ENCODE data around the gene SDR42E2.

DNA sequence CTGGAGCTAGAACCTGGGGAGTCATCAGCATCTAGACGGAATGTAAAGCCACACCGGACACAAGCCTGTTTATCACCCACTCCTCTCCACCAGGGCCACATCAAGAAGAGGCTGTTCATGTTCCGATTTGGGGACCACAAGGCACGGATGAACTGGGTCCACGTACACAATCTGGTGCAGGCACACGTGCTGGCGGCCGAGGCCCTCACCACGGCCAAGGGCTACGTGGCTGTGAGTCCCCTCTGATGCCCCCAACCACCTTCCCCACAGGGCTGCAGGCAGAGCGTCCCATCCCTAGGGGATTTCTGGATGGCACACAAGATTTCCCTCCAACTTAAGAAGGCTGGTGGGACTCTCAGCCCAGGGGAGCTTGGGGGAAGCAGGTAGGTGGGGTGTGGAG, 19.1 kb downstream of the SDR42E2 start:
- TF ChIP-seq EP300 (IDR thresholded peaks at IDR 0.05), result no peak
- TF ChIP-seq, protein P1, sequence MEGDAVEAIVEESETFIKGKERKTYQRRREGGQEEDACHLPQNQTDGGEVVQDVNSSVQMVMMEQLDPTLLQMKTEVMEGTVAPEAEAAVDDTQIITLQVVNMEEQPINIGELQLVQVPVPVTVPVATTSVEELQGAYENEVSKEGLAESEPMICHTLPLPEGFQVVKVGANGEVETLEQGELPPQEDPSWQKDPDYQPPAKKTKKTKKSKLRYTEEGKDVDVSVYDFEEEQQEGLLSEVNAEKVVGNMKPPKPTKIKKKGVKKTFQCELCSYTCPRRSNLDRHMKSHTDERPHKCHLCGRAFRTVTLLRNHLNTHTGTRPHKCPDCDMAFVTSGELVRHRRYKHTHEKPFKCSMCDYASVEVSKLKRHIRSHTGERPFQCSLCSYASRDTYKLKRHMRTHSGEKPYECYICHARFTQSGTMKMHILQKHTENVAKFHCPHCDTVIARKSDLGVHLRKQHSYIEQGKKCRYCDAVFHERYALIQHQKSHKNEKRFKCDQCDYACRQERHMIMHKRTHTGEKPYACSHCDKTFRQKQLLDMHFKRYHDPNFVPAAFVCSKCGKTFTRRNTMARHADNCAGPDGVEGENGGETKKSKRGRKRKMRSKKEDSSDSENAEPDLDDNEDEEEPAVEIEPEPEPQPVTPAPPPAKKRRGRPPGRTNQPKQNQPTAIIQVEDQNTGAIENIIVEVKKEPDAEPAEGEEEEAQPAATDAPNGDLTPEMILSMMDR (IDR thresholded peaks at IDR 0.05), result no peak
- TF ChIP-seq POLR2A (IDR thresholded peaks at IDR 0.05), result no peak
